Lung (tissue), 12 donors: ENCODE measurements around the gene TNFAIP6. TPM values are rescaled to one million over a fixed set of nuclear protein-coding genes. Genes with fewer than 3 reads are reported as not detected.

Source experiments
- ATAC-seq: fragments of 200-7000 bp; cut with Tn5 transposase; one replicate; pipeline ENCODE4 v1.9.1; 2020; ENCODE audit warnings: moderate number of reproducible peaks; ENCODE audit not compliant: insufficient read depth, low FRiP score
- DNase-seq, 3 donors: peaks; one replicate each; pipeline ENCODE4 v3.0.0-alpha.2; 2013 to 2017
- H3K27ac ChIP-seq, 2 donors: one replicate each; pipeline ENCODE4 v1.5.1; 2013; ENCODE audit warnings: mild to moderate bottlenecking in 2 of 2, moderate library complexity in 2 of 2, control low read depth in 1 of 2, inconsistent platforms in 1 of 2, low read depth in 1 of 2, low read length in 1 of 2
- H3K27me3 ChIP-seq, 3 donors: one replicate each; pipeline ENCODE4 v1.5.1; 2013; ENCODE audit warnings: low read length in 2 of 3; ENCODE audit not compliant: control insufficient read depth in 3 of 3, insufficient read depth in 3 of 3
- H3K36me3 ChIP-seq, 4 donors: one replicate each; pipeline ENCODE4 v1.5.1; 2013; ENCODE audit warnings: low read length in 4 of 4, mild to moderate bottlenecking in 1 of 4, moderate library complexity in 1 of 4; ENCODE audit not compliant: control insufficient read depth in 4 of 4, insufficient read depth in 4 of 4
- H3K4me1 ChIP-seq, 5 donors: one replicate each; pipeline ENCODE4 v1.5.1; 2013; ENCODE audit warnings: low read length in 5 of 5, mild to moderate bottlenecking in 2 of 5, moderate library complexity in 1 of 5; ENCODE audit not compliant: control insufficient read depth in 5 of 5, insufficient read depth in 5 of 5
- H3K4me3 ChIP-seq: one replicate; pipeline ENCODE4 v1.5.1; 2013; ENCODE audit warnings: mild to moderate bottlenecking, control low read depth, moderate library complexity
- H3K9ac ChIP-seq, 2 donors: one replicate each; pipeline ENCODE4 v1.5.1; 2013; ENCODE audit warnings: low read length in 2 of 2, control low read depth in 1 of 2; ENCODE audit not compliant: insufficient read depth in 1 of 2
- H3K9me3 ChIP-seq, 4 donors: one replicate each; pipeline ENCODE4 v1.5.1; 2013; ENCODE audit warnings: low read length in 3 of 4, mild to moderate bottlenecking in 1 of 4, moderate library complexity in 1 of 4; ENCODE audit not compliant: control insufficient read depth in 4 of 4, insufficient read depth in 3 of 4
- CTCF ChIP-seq: IDR thresholded peaks from 2 replicates; pipeline ENCODE4 v1.5.1; 2012; ENCODE audit warnings: mild to moderate bottlenecking; ENCODE audit errors: control extremely low read depth, extremely low read depth
- WGBS, 2 donors: extraction: QIAGEN DNeasy Blood & Tissue Kit; methylation state at CpG; one replicate each; pipeline ENCODE4 v1.1.7; 2013; 5-methylcytosine and 5-hydroxymethylcytosine counted together
- polyA plus RNA-seq, 2 donors: library from polyadenylated mRNA; stranded (reverse); fragments of 200-250 nt; gene quantifications; one replicate each; pipeline ENCODE4 v1.2.1, GENCODE V29; 2013
- total RNA-seq, 2 donors: library from RNA; depleted of rRNA in 1 of 2; stranded (reverse); fragments of >200 nt in 1 of 2; gene quantifications; one replicate each; pipeline ENCODE4 v1.2.1, GENCODE V29; 2014 to 2021
- donor health status: control.
- donor health status: control.
- donor health status: Bipolar disorder and iron deficiency.
- donor health status: healthy.
- donor health status: DM: yes; HTN: yes; CAD: no.

TNFAIP6 gene
- total and polyA plus RNA-seq, 4 donors, result 1.6 to 134 (median 8.4) TPM

DNA sequence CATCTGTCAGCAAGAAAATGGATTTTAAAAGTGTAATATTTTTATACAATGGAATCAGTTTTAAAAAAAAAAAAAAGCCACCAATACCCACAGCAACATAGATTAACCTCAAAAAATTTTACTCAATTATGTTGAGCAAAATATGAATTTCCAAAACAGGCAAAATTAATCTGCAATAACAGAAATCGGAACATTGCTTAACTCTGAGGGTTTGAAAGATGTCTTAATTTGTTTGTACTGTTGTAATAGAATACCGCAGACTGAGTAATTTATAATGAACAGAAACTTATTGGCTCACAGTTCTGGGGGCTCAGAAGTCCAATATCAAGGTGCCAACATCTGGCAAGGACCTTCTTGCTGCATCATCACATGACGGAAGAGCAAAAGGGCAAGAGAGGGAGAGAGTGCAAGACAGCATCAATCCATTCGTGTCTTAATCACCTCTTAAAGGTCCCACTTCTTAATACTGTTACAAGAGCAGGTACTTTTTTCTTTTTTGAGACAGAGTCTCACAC, 31.8 kb upstream of the TNFAIP6 start:
- Histone ChIP-seq H3K27me3 (no peaks in the 10 kb centered on the region), H3K9me3 (no peaks in the 10 kb centered on the region), H3K4me1 (no peaks in the 10 kb centered on the region), H3K27ac (no peak overlapping the region), H3K4me3 (no peak overlapping the region), H3K9ac (no peak overlapping the region), H3K36me3 (no peaks in the 10 kb centered on the region)
- DNase-seq (no peak), ATAC-seq (no peak)
- WGBS, 2 donors, result 33 to 64% methylated on average over 4 of the region's 4 CpGs
- TF ChIP-seq CTCF, result no peak

- no peaks in the 10 kb centered on the region for H3K9me3 ChIP-seq
- H3K4me1 ChIP-seq, result no peaks in the 10 kb centered on the region
- no peak overlapping the region for H3K27ac ChIP-seq
- H3K27me3 ChIP-seq, result no peaks in the 10 kb centered on the region
- no peak overlapping the region for H3K9ac ChIP-seq
- H3K4me3 ChIP-seq, result no peak overlapping the region
- H3K36me3 ChIP-seq, result no peaks in the 10 kb centered on the region
- no peak for DNase-seq
- TF ChIP-seq CTCF, result no peak
- WGBS, 2 donors, result 91 to 98% methylated on average over 1 of the region's 1 CpG
- no peak for ATAC-seq
Observed at GRCh38 chr2:151326554-151326953, 30.8 kb upstream of the TNFAIP6 start.

- DNase-seq (no peak), ATAC-seq (no peak)
- H3K27ac ChIP-seq, result no peak overlapping the region
- peaks cover 0 to 1% (median 0%) of the 10 kb centered on the region in 5 donors for H3K4me1 ChIP-seq
- H3K9ac ChIP-seq, result no peak overlapping the region
- no peak overlapping the region for H3K4me3 ChIP-seq
- no peaks in the 10 kb centered on the region for H3K27me3 ChIP-seq
- H3K36me3 ChIP-seq, result no peaks in the 10 kb centered on the region
- H3K9me3 ChIP-seq, result no peaks in the 10 kb centered on the region
- 48 to 80% methylated on average over 1 of the region's 1 CpG for WGBS, 2 donors
- TF ChIP-seq CTCF, result no peak
Observed at GRCh38 chr2:151329998-151330397, 27.4 kb upstream of the TNFAIP6 start.

GRCh38 chr2:151333083-151333482, 24.3 kb upstream of the TNFAIP6 start:
- H3K4me3 ChIP-seq, result no peak overlapping the region
- no peak for TF ChIP-seq CTCF
- ATAC-seq (no peak), DNase-seq (no peak)
- H3K27ac ChIP-seq, result no peak overlapping the region
- WGBS, 2 donors, result 81 to 86% methylated on average over 3 of the region's 3 CpGs
- H3K27me3 ChIP-seq, result no peaks in the 10 kb centered on the region
- H3K36me3 ChIP-seq, result no peaks in the 10 kb centered on the region
- H3K4me1 ChIP-seq, result peaks cover 0 to 2% (median 0%) of the 10 kb centered on the region in 5 donors
- H3K9me3 ChIP-seq, result no peaks in the 10 kb centered on the region
- no peak overlapping the region for H3K9ac ChIP-seq
